NK-92 (cell line): ENCODE data around the gene MADD.
"Not testable (repeated sequence)": the region's sequence is repeated elsewhere in the genome, so short reads cannot be mapped to it uniquely, and the experiment has no call there.

ENCODE experiments used
- DNase-seq: peaks from one replicate; lab custom pipeline; 2025; ENCODE audit not compliant: unreplicated experiment; lab: John Stamatoyannopoulos, UW

Gene MADD

GRCh38 chr11:47274495-47275235, 4.7 kb downstream of the MADD start:
- DNase-seq = no peak

- no peak for DNase-seq
Measured at GRCh38 chr11:47276923-47277322, 7.0 kb downstream of the MADD start.

- DNase-seq = no peak
Measured at GRCh38 chr11:47278058-47278457, 8.1 kb downstream of the MADD start.

GRCh38 chr11:47278769-47279168, 8.8 kb downstream of the MADD start:
- no peak for DNase-seq

GRCh38 chr11:47280099-47280498, 10.2 kb downstream of the MADD start:
- no peak for DNase-seq

GRCh38 chr11:47280860-47281259, 10.9 kb downstream of the MADD start:
- no peak for DNase-seq

GRCh38 chr11:47282462-47282861, 12.5 kb downstream of the MADD start:
- DNase-seq = no peak

- DNase-seq = no peak
Measured at GRCh38 chr11:47284151-47284550, 14.2 kb downstream of the MADD start.

GRCh38 chr11:47285969-47286770, 16.2 kb downstream of the MADD start:
- DNase-seq = no peak

- DNase-seq = no peak
Measured at GRCh38 chr11:47288066-47288465, 18.1 kb downstream of the MADD start.

GRCh38 chr11:47289856-47290255, 19.9 kb downstream of the MADD start:
- DNase-seq = no peak

- DNase-seq = no peak
Measured at GRCh38 chr11:47295385-47295784, 25.5 kb downstream of the MADD start.

- no peak for DNase-seq
Measured at GRCh38 chr11:47296045-47296444, 26.1 kb downstream of the MADD start.

GRCh38 chr11:47299078-47299477, 29.1 kb downstream of the MADD start:
- no peak for DNase-seq

- DNase-seq = no peak
Measured at GRCh38 chr11:47302853-47303252, 32.9 kb downstream of the MADD start.

- DNase-seq = no peak
Measured at GRCh38 chr11:47305734-47306483, 36.0 kb downstream of the MADD start.

- DNase-seq = no peak
Measured at GRCh38 chr11:47306484-47306844, 36.5 kb downstream of the MADD start.

GRCh38 chr11:47308050-47308823, 38.3 kb downstream of the MADD start:
- DNase-seq = no peak

- no peak for DNase-seq
Measured at GRCh38 chr11:47314992-47315391, 45.1 kb downstream of the MADD start.

- DNase-seq = not testable (repeated sequence)
Measured at GRCh38 chr11:47316501-47316900, 46.6 kb downstream of the MADD start.
